HEK293 (cell line): ENCODE measurements around the gene METAP1D.
A peak's percentile ranks its signal among the peaks of the same experiment; 100 is the strongest.

ENCODE experiments used
- AEBP2 ChIP-seq: fragments of 450-650 bp; formaldehyde crosslinking; IDR thresholded peaks from 2 replicates; pipeline ENCODE4 v1.5.1; 2016; ENCODE audit warnings: missing biosample characterization, missing genetic modification characterization, borderline replicate concordance
- BCL11B ChIP-seq: fragments of 450-650 bp; formaldehyde crosslinking; IDR thresholded peaks from 2 replicates; pipeline ENCODE4 v1.5.1; 2016; ENCODE audit warnings: low read depth, missing biosample characterization, missing genetic modification characterization
- FEZF1 ChIP-seq: fragments of 450-650 bp; formaldehyde crosslinking; IDR thresholded peaks from 2 replicates; pipeline ENCODE4 v1.5.1; 2016; ENCODE audit warnings: missing biosample characterization, missing genetic modification characterization
- KLF1 ChIP-seq: fragments of 450-650 bp; formaldehyde crosslinking; IDR thresholded peaks from 2 replicates; pipeline ENCODE4 v1.5.1; 2016; ENCODE audit warnings: missing biosample characterization, missing genetic modification characterization
- KLF16 ChIP-seq: fragments of 450-650 bp; formaldehyde crosslinking; IDR thresholded peaks from 2 replicates; pipeline ENCODE4 v1.5.1; 2017; ENCODE audit warnings: missing biosample characterization, missing genetic modification characterization
- KLF7 ChIP-seq: fragments of 450-650 bp; formaldehyde crosslinking; IDR thresholded peaks from 2 replicates; pipeline ENCODE4 v1.5.1; 2016; ENCODE audit warnings: missing biosample characterization, missing genetic modification characterization, borderline replicate concordance
- KLF9 ChIP-seq: fragments of 450-650 bp; formaldehyde crosslinking; IDR thresholded peaks from 2 replicates; pipeline ENCODE4 v1.5.1; 2016; ENCODE audit warnings: missing biosample characterization, missing genetic modification characterization, low read depth
- RBAK ChIP-seq: fragments of 450-650 bp; formaldehyde crosslinking; IDR thresholded peaks from 2 replicates; pipeline ENCODE4 v1.5.1; 2016; ENCODE audit warnings: missing biosample characterization, missing genetic modification characterization
- SCRT1 ChIP-seq: fragments of 450-650 bp; formaldehyde crosslinking; IDR thresholded peaks from 2 replicates; pipeline ENCODE4 v1.5.1; 2016; ENCODE audit warnings: missing biosample characterization, missing genetic modification characterization, borderline replicate concordance
- SP2 ChIP-seq: fragments of 450-650 bp; formaldehyde crosslinking; IDR thresholded peaks from 2 replicates; pipeline ENCODE4 v1.5.1; 2016; ENCODE audit warnings: missing biosample characterization, missing genetic modification characterization
- YY2 ChIP-seq: fragments of 450-650 bp; formaldehyde crosslinking; IDR thresholded peaks from 2 replicates; pipeline ENCODE4 v1.5.1; 2016; ENCODE audit warnings: missing biosample characterization, missing genetic modification characterization
- ZBTB26 ChIP-seq: fragments of 450-650 bp; formaldehyde crosslinking; optimal IDR thresholded peaks from 2 replicates; pipeline ENCODE3; 2016; ENCODE audit warnings: missing biosample characterization, mild to moderate bottlenecking, missing genetic modification characterization
- ZNF10 ChIP-seq: fragments of 450-650 bp; formaldehyde crosslinking; IDR thresholded peaks from 2 replicates; pipeline ENCODE4 v1.5.1; 2017; ENCODE audit warnings: missing biosample characterization, missing genetic modification characterization
- ZNF133 ChIP-seq: fragments of 450-650 bp; formaldehyde crosslinking; IDR thresholded peaks from 2 replicates; pipeline ENCODE4 v1.5.1; 2016; ENCODE audit warnings: missing biosample characterization, missing genetic modification characterization
- ZNF2 ChIP-seq: fragments of 450-650 bp; formaldehyde crosslinking; IDR thresholded peaks from 2 replicates; pipeline ENCODE4 v1.5.1; 2016; ENCODE audit warnings: missing biosample characterization, missing genetic modification characterization
- ZNF24 ChIP-seq: fragments of 450-650 bp; formaldehyde crosslinking; IDR thresholded peaks from 2 replicates; pipeline ENCODE4 v1.5.1; 2016; ENCODE audit warnings: missing biosample characterization, missing genetic modification characterization
- ZNF266 ChIP-seq: fragments of 450-650 bp; formaldehyde crosslinking; IDR thresholded peaks from 2 replicates; pipeline ENCODE4 v1.5.1; 2016; ENCODE audit warnings: missing biosample characterization, missing genetic modification characterization, low read depth
- ZNF302 ChIP-seq: fragments of 450-650 bp; formaldehyde crosslinking; IDR thresholded peaks from 2 replicates; pipeline ENCODE4 v1.5.1; 2016; ENCODE audit warnings: missing biosample characterization, missing genetic modification characterization, low read depth
- ZNF350 ChIP-seq: fragments of 450-650 bp; formaldehyde crosslinking; IDR thresholded peaks from 2 replicates; pipeline ENCODE4 v1.5.0; 2017; ENCODE audit warnings: missing biosample characterization, mild to moderate bottlenecking, missing genetic modification characterization
- ZNF423 ChIP-seq: fragments of 450-650 bp; formaldehyde crosslinking; IDR thresholded peaks from 2 replicates; pipeline ENCODE4 v1.5.1; 2016; ENCODE audit warnings: missing biosample characterization, missing genetic modification characterization
- ZNF426 ChIP-seq: fragments of 450-650 bp; formaldehyde crosslinking; IDR thresholded peaks from 2 replicates; pipeline ENCODE4 v1.5.1; 2017; ENCODE audit warnings: missing biosample characterization, missing genetic modification characterization, mild to moderate bottlenecking, inconsistent platforms, moderate library complexity
- ZNF558 ChIP-seq: fragments of 450-650 bp; formaldehyde crosslinking; IDR thresholded peaks from 2 replicates; pipeline ENCODE4 v1.5.1; 2016; ENCODE audit warnings: missing biosample characterization, missing genetic modification characterization
- ZNF560 ChIP-seq: fragments of 450-650 bp; formaldehyde crosslinking; IDR thresholded peaks from 2 replicates; pipeline ENCODE4 v1.5.1; 2017; ENCODE audit warnings: missing biosample characterization, missing genetic modification characterization, borderline replicate concordance
- ZNF561 ChIP-seq: fragments of 450-650 bp; IDR thresholded peaks from 2 replicates; pipeline ENCODE4 v1.5.1; 2018; ENCODE audit warnings: missing biosample characterization, missing genetic modification characterization, borderline replicate concordance
- ZNF596 ChIP-seq: fragments of 450-650 bp; IDR thresholded peaks from 2 replicates; pipeline ENCODE4 v1.5.0; 2018; ENCODE audit warnings: missing biosample characterization, mild to moderate bottlenecking, missing genetic modification characterization, moderate library complexity
- ZNF610 ChIP-seq: fragments of 450-650 bp; formaldehyde crosslinking; IDR thresholded peaks from 2 replicates; pipeline ENCODE4 v1.5.1; 2016; ENCODE audit warnings: missing biosample characterization, missing genetic modification characterization, borderline replicate concordance
- ZNF621 ChIP-seq: fragments of 450-650 bp; formaldehyde crosslinking; IDR thresholded peaks from 2 replicates; pipeline ENCODE4 v1.5.1; 2017; ENCODE audit warnings: missing biosample characterization, missing genetic modification characterization
- ZNF701 ChIP-seq: fragments of 450-650 bp; formaldehyde crosslinking; IDR thresholded peaks from 2 replicates; pipeline ENCODE4 v1.5.1; 2016; ENCODE audit warnings: missing biosample characterization, missing genetic modification characterization
- ZNF792 ChIP-seq: fragments of 450-650 bp; formaldehyde crosslinking; IDR thresholded peaks from 2 replicates; pipeline ENCODE4 v1.5.1; 2016; ENCODE audit warnings: missing biosample characterization, missing genetic modification characterization
- TF ChIP-seq, protein P1 (sequence below): fragments of 450-650 bp; formaldehyde crosslinking; IDR thresholded peaks from 2 replicates; pipeline ENCODE4 v1.5.1; 2017; ENCODE audit warnings: missing biosample characterization, missing genetic modification characterization
- TF ChIP-seq, protein P2 (sequence below): fragments of 450-650 bp; formaldehyde crosslinking; IDR thresholded peaks from 2 replicates; pipeline ENCODE4 v1.5.1; 2017; ENCODE audit warnings: missing biosample characterization, missing genetic modification characterization
- TF ChIP-seq, protein P3 (sequence below): fragments of 450-650 bp; formaldehyde crosslinking; IDR thresholded peaks from 2 replicates; pipeline ENCODE4 v1.5.1; 2016; ENCODE audit warnings: missing biosample characterization, missing genetic modification characterization

METAP1D gene

GRCh38 chr2:172038604-172039003, 38.9 kb downstream of the METAP1D start (continued):
- TF ChIP-seq ZNF560 (no peak), ZNF2 (tag by site-specific recombination) (0 out of 2 replicates have a peak, but pooled peaks have one; percentile 19), ZNF350 (tag by site-specific recombination) (no peak), ZNF596 (tag by site-specific recombination) (no peak), KLF16 (tag by site-specific recombination) (no peak), ZNF792 (tag by site-specific recombination) (no peak), RBAK (tag by site-specific recombination) (no peak), ZNF701 (tag by site-specific recombination) (no peak), ZNF10 (0 out of 2 replicates have a peak, but pooled peaks have one; percentile 56), ZNF24 (tag by site-specific recombination) (no peak; the same call in 1 of the 2 replicates), YY2 (tag by site-specific recombination) (no peak), ZBTB26 (tag by site-specific recombination) (no peak), SCRT1 (tag by site-specific recombination) (peak; percentile 75; the same call in 1 of the 2 replicates), KLF7 (tag by site-specific recombination) (no peak), ZNF621 (tag by site-specific recombination) (no peak), SP2 (tag by site-specific recombination) (no peak), ZNF426 (no peak), ZNF133 (no peak), ZNF302 (tag by site-specific recombination) (no peak), AEBP2 (tag by site-specific recombination) (no peak), KLF9 (tag by site-specific recombination) (no peak), BCL11B (tag by site-specific recombination) (no peak), ZNF561 (tag by site-specific recombination) (no peak), ZNF558 (tag by site-specific recombination) (0 out of 2 replicates have a peak, but pooled peaks have one; percentile 11), ZNF266 (tag by site-specific recombination) (no peak), FEZF1 (tag by site-specific recombination) (peak; percentile 97), ZNF423 (tag by site-specific recombination) (no peak), KLF1 (tag by site-specific recombination) (no peak), ZNF610 (no peak)
- TF ChIP-seq, protein P1, sequence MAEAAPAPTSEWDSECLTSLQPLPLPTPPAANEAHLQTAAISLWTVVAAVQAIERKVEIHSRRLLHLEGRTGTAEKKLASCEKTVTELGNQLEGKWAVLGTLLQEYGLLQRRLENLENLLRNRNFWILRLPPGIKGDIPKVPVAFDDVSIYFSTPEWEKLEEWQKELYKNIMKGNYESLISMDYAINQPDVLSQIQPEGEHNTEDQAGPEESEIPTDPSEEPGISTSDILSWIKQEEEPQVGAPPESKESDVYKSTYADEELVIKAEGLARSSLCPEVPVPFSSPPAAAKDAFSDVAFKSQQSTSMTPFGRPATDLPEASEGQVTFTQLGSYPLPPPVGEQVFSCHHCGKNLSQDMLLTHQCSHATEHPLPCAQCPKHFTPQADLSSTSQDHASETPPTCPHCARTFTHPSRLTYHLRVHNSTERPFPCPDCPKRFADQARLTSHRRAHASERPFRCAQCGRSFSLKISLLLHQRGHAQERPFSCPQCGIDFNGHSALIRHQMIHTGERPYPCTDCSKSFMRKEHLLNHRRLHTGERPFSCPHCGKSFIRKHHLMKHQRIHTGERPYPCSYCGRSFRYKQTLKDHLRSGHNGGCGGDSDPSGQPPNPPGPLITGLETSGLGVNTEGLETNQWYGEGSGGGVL (tag by site-specific recombination), result no peak
- TF ChIP-seq, protein P2, sequence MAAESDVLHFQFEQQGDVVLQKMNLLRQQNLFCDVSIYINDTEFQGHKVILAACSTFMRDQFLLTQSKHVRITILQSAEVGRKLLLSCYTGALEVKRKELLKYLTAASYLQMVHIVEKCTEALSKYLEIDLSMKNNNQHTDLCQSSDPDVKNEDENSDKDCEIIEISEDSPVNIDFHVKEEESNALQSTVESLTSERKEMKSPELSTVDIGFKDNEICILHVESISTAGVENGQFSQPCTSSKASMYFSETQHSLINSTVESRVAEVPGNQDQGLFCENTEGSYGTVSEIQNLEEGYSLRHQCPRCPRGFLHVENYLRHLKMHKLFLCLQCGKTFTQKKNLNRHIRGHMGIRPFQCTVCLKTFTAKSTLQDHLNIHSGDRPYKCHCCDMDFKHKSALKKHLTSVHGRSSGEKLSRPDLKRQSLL (tag by site-specific recombination), result no peak
- TF ChIP-seq, protein P3, sequence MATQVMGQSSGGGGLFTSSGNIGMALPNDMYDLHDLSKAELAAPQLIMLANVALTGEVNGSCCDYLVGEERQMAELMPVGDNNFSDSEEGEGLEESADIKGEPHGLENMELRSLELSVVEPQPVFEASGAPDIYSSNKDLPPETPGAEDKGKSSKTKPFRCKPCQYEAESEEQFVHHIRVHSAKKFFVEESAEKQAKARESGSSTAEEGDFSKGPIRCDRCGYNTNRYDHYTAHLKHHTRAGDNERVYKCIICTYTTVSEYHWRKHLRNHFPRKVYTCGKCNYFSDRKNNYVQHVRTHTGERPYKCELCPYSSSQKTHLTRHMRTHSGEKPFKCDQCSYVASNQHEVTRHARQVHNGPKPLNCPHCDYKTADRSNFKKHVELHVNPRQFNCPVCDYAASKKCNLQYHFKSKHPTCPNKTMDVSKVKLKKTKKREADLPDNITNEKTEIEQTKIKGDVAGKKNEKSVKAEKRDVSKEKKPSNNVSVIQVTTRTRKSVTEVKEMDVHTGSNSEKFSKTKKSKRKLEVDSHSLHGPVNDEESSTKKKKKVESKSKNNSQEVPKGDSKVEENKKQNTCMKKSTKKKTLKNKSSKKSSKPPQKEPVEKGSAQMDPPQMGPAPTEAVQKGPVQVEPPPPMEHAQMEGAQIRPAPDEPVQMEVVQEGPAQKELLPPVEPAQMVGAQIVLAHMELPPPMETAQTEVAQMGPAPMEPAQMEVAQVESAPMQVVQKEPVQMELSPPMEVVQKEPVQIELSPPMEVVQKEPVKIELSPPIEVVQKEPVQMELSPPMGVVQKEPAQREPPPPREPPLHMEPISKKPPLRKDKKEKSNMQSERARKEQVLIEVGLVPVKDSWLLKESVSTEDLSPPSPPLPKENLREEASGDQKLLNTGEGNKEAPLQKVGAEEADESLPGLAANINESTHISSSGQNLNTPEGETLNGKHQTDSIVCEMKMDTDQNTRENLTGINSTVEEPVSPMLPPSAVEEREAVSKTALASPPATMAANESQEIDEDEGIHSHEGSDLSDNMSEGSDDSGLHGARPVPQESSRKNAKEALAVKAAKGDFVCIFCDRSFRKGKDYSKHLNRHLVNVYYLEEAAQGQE (tag by site-specific recombination), result no peak
